Esophagus muscularis mucosa (tissue), 4 donors: ENCODE data around the gene MAPK8IP2. TPM values are rescaled to one million over a fixed set of nuclear protein-coding genes. Genes with fewer than 3 reads are reported as not detected.

Experiments
- DNase-seq: peaks from one replicate; pipeline ENCODE4 v3.0.0-alpha.2; 2017; ENCODE audit errors: extremely low spot score
- H3K27ac ChIP-seq, 4 donors: fragments of 200-600 bp; sonication (generic); replicated peaks in 1 of 4; 1 replicate in 3 of 4; 2 replicates in 1 of 4; pipeline ENCODE4 v1.5.1; 2016 to 2019; ENCODE audit warnings: mild to moderate bottlenecking in 1 of 4
- H3K27me3 ChIP-seq, 4 donors: fragments of 200-600 bp; sonication (generic); one replicate each; pipeline versions ENCODE4 v1.5.1 to v1.6.0; 2016 to 2019
- H3K36me3 ChIP-seq, 4 donors: fragments of 200-600 bp; sonication (generic); one replicate each; pipeline ENCODE4 v1.5.1; 2016 to 2019
- H3K4me1 ChIP-seq, 4 donors: fragments of 200-600 bp; sonication (generic); one replicate each; pipeline ENCODE4 v1.5.1; 2016 to 2019
- H3K4me3 ChIP-seq, 4 donors: fragments of 200-600 bp; sonication (generic); 1 replicate in 2 of 4; 2 replicates in 2 of 4; pipeline ENCODE4 v1.5.1; 2016 to 2019; ENCODE audit warnings: mild to moderate bottlenecking in 4 of 4, moderate library complexity in 1 of 4
- H3K9me3 ChIP-seq, 4 donors: fragments of 200-600 bp; sonication (generic); 1 replicate in 3 of 4; 2 replicates in 1 of 4; pipeline ENCODE4 v1.5.1; 2016 to 2019
- EP300 ChIP-seq: sonication (generic); formaldehyde crosslinking; IDR thresholded peaks from one replicate; pipeline ENCODE4 v1.6.1; 2017; ENCODE audit warnings: antibody characterized with exemption
- POLR2A ChIP-seq: fragments of 450-650 bp; IDR thresholded peaks from one replicate; pipeline ENCODE4 v1.6.1; 2017; ENCODE audit warnings: antibody characterized with exemption, moderate library complexity, mild to moderate bottlenecking, low read depth
- POLR2AphosphoS5 ChIP-seq, 2 donors: sonication (generic); formaldehyde crosslinking; IDR thresholded peaks; one replicate each; pipeline ENCODE4 v1.6.1; 2017; ENCODE audit warnings: antibody characterized with exemption in 2 of 2
- WGBS: methylation state at CpG from one replicate; pipeline ENCODE4 v1.1.5; 2018; 5-methylcytosine and 5-hydroxymethylcytosine counted together
- intact Hi-C: fragments of 100-400 bp; cut with DNase I; formaldehyde crosslinking; loops from one replicate; pipeline ENCODE4 v1.15.1; 2023
- total RNA-seq, 4 donors: library from RNA; depleted of rRNA; stranded (reverse); fragments of >200 nt; gene quantifications; one replicate each; pipeline versions ENCODE4 v1.1.0 to v1.2.1, GENCODE V29; 2016
- TF ChIP-seq, protein P1 (sequence below), 3 experiments: fragments of 200-600 bp in 2 of 3; fragments of 450-650 bp in 1 of 3; sonication (generic) in 2 of 3; IDR thresholded peaks; one replicate each; pipeline ENCODE4 v1.5.1; 2017 to 2019; ENCODE audit warnings: antibody characterized with exemption in 3 of 3, mild to moderate bottlenecking in 2 of 3, moderate library complexity in 1 of 3

Gene MAPK8IP2
- total RNA-seq, 4 donors from 2014 or later, result 1.2 to 4.2 (median 3.4) TPM

DNA sequence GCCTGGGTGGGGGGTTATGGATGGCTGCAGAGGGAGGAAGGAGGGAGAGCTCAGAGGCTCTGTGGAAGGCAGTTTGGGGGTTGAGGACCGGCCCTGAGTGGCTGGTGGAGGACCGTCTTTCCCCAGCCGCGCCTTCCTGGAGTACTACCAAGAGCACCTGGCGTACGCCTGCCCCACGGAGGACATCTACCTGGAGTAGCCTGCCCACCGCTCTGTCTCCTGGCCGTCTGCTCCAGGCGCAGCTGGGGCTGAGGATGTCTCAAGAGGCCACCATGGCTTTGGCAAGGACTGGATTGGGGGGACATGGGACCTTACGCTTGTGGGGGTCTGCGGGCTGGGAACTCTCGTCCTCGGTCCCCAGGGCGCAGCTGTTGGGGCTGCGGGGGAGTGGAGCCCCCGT, 10.0 kb downstream of the MAPK8IP2 start:
- H3K36me3 ChIP-seq, result no peaks in the 10 kb centered on the region
- intact Hi-C loops, result no loop called here
- H3K4me3 ChIP-seq, result no peak overlapping the region
- peaks cover 0 to 5% (median 0%) of the 10 kb centered on the region in 4 donors for H3K4me1 ChIP-seq
- H3K27me3 ChIP-seq, result peaks cover 0 to 77% (median 2%) of the 10 kb centered on the region in 4 donors
- TF ChIP-seq, protein P1, sequence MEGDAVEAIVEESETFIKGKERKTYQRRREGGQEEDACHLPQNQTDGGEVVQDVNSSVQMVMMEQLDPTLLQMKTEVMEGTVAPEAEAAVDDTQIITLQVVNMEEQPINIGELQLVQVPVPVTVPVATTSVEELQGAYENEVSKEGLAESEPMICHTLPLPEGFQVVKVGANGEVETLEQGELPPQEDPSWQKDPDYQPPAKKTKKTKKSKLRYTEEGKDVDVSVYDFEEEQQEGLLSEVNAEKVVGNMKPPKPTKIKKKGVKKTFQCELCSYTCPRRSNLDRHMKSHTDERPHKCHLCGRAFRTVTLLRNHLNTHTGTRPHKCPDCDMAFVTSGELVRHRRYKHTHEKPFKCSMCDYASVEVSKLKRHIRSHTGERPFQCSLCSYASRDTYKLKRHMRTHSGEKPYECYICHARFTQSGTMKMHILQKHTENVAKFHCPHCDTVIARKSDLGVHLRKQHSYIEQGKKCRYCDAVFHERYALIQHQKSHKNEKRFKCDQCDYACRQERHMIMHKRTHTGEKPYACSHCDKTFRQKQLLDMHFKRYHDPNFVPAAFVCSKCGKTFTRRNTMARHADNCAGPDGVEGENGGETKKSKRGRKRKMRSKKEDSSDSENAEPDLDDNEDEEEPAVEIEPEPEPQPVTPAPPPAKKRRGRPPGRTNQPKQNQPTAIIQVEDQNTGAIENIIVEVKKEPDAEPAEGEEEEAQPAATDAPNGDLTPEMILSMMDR (IDR thresholded peaks at IDR 0.05), result no peak
- TF ChIP-seq EP300 (no peak), POLR2AphosphoS5 (IDR thresholded peaks at IDR 0.05) (no peak), POLR2A (no peak)
- WGBS, result 90% methylated on average over 16 of the region's 17 CpGs
- no peak overlapping the region for H3K27ac ChIP-seq
- no peak for DNase-seq
- H3K9me3 ChIP-seq, result no peaks in the 10 kb centered on the region

DNA sequence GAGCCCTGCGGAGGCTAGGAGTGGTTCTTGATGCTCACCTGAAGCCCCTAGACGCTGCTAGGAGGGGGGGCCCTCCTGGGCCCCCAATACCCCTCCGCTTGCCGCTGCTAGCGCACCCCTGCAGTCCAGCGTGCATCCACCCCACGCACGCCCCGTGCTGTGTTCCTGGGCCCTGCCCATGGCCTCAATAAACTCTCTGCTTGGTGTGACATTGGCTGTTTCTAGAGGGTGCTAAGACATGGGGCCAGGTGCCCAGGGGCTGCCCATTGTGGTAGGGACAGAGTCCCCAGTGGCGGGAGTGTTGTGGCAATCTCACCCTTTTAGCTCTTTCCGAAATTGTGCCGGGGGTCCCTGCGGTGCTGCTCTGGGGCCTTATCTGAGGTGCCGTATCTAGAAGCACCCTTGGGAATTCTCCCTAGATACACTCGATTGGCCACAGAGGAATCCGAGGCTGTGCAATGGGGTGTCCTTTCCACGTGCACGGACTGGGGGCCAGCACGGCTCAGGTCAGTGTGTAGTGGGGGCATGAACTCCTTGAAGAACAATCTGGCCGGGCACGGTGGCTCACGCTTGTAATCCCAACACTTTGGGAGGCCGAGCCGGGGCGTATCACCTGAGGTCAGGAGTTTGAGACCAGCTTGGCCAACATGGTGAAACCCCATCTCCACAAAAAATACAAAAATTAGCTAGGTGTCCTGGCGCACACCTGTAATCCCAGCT, 10.9 kb downstream of the MAPK8IP2 start:
- no peaks in the 10 kb centered on the region for H3K36me3 ChIP-seq
- DNase-seq, result no peak
- intact Hi-C loops, result no loop called here
- H3K27ac ChIP-seq, result no peak overlapping the region
- no peaks in the 10 kb centered on the region for H3K9me3 ChIP-seq
- H3K4me3 ChIP-seq, result no peak overlapping the region
- no peak for TF ChIP-seq EP300
- TF ChIP-seq POLR2A, result no peak
- TF ChIP-seq, protein P1 (IDR thresholded peaks at IDR 0.05), result no peak
- peaks cover 0 to 5% (median 0%) of the 10 kb centered on the region in 4 donors for H3K4me1 ChIP-seq
- WGBS, result 89% methylated on average over 13 of the region's 26 CpGs
- H3K27me3 ChIP-seq, result peaks cover 0 to 68% (median 2%) of the 10 kb centered on the region in 4 donors

DNA sequence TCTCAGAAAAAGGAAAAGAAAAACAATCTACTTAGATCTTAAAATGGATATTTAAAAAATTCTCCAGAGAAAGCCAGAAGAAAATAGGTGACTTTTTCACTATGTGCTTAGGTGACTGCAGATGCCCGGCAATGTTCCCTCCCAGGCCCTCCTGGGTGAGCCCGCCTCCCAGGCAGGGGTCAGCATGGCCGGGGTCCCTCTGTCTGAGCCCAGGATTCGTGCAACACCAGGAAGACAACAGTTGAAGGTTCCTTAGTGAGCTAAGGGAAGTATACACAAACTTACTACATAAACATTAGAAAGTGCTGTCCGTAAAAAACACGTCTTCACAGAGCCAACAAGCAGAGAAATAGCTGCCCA, 11.6 kb downstream of the MAPK8IP2 start:
- Histone ChIP-seq H3K4me3 (no peak overlapping the region), H3K36me3 (no peaks in the 10 kb centered on the region), H3K27me3 (peaks cover 0 to 64% (median 2%) of the 10 kb centered on the region in 4 donors), H3K9me3 (no peaks in the 10 kb centered on the region), H3K4me1 (peaks cover 0 to 5% (median 0%) of the 10 kb centered on the region in 4 donors), H3K27ac (no peak overlapping the region)
- TF ChIP-seq EP300 (no peak), POLR2A (no peak), POLR2AphosphoS5 (IDR thresholded peaks at IDR 0.05) (no peak)
- TF ChIP-seq, protein P1 (IDR thresholded peaks at IDR 0.05), result no peak
- intact Hi-C loops, result no loop called here
- 48% methylated on average over 6 of the region's 6 CpGs for WGBS
- DNase-seq, result no peak

- H3K27ac ChIP-seq, result no peak overlapping the region
- H3K9me3 ChIP-seq, result no peaks in the 10 kb centered on the region
- DNase-seq, result no peak
- peaks cover 0 to 60% (median 2%) of the 10 kb centered on the region in 4 donors for H3K27me3 ChIP-seq
- no peaks in the 10 kb centered on the region for H3K36me3 ChIP-seq
- H3K4me1 ChIP-seq, result peaks cover 0 to 5% (median 0%) of the 10 kb centered on the region in 4 donors
- WGBS, result 35% methylated on average over 27 of the region's 31 CpGs
- TF ChIP-seq POLR2A (no peak), EP300 (no peak), POLR2AphosphoS5 (IDR thresholded peaks at IDR 0.05) (no peak)
- TF ChIP-seq, protein P1 (IDR thresholded peaks at IDR 0.05), result no peak
- intact Hi-C loops, result no loop called here
- H3K4me3 ChIP-seq, result no peak overlapping the region
Observed at GRCh38 chr22:50612528-50613221, 12.1 kb downstream of the MAPK8IP2 start.
